Neural cell (in vitro differentiated cells): ENCODE data around the gene TDRD3.
"Not testable (repeated sequence)": the region's sequence is repeated elsewhere in the genome, so short reads cannot be mapped to it uniquely, and the experiment has no call there.

Experiments used
- EP300 ChIP-seq: fragments of 450-650 bp; conservative IDR thresholded peaks from 2 replicates; pipeline ENCODE4 v1.6.1; 2014; ENCODE audit warnings: antibody characterized with exemption, mild to moderate bottlenecking, moderate library complexity; ENCODE audit not compliant: poor library complexity, severe bottlenecking
- POLR2AphosphoS5 ChIP-seq: IDR thresholded peaks from 2 replicates; pipeline ENCODE4 v1.6.1; 2012
- SMC3 ChIP-seq: fragments of 450-650 bp; conservative IDR thresholded peaks from 2 replicates; pipeline ENCODE4 v1.6.1; 2014; ENCODE audit warnings: antibody characterized with exemption, mild to moderate bottlenecking, moderate library complexity; ENCODE audit not compliant: poor library complexity
- TF ChIP-seq, protein P1 (sequence below): fragments of 450-650 bp; IDR thresholded peaks from 2 replicates; pipeline ENCODE4 v1.5.1; 2014; ENCODE audit warnings: antibody characterized with exemption, mild to moderate bottlenecking, moderate library complexity; ENCODE audit not compliant: poor library complexity, severe bottlenecking
- TF ChIP-seq, protein P2 (sequence below): IDR thresholded peaks from 2 replicates; pipeline ENCODE4 v1.6.1; 2012; ENCODE audit warnings: borderline replicate concordance

DNA sequence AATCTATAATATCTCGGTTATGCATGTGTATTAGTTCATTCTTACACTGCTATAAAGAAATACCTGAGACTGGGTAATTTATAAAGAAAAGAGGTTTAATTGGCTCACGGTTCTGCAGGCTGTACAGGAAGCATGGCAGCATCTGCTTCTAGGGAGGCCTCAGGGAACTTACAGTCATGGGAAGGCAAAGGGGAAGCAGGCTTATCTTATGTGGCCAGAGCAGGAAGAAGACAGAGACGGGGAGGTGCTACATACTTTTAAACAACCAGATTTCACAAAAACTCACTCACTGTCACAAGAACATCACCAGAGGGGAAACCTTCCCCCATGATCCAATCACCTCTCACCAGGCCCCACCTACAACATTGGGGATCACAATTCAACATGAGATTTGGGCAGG, 17.7 kb upstream of the TDRD3 start:
- TF ChIP-seq EP300, SMC3, POLR2AphosphoS5: not testable (repeated sequence)
- TF ChIP-seq, protein P1, sequence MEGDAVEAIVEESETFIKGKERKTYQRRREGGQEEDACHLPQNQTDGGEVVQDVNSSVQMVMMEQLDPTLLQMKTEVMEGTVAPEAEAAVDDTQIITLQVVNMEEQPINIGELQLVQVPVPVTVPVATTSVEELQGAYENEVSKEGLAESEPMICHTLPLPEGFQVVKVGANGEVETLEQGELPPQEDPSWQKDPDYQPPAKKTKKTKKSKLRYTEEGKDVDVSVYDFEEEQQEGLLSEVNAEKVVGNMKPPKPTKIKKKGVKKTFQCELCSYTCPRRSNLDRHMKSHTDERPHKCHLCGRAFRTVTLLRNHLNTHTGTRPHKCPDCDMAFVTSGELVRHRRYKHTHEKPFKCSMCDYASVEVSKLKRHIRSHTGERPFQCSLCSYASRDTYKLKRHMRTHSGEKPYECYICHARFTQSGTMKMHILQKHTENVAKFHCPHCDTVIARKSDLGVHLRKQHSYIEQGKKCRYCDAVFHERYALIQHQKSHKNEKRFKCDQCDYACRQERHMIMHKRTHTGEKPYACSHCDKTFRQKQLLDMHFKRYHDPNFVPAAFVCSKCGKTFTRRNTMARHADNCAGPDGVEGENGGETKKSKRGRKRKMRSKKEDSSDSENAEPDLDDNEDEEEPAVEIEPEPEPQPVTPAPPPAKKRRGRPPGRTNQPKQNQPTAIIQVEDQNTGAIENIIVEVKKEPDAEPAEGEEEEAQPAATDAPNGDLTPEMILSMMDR = not testable (repeated sequence)
- TF ChIP-seq, protein P2, sequence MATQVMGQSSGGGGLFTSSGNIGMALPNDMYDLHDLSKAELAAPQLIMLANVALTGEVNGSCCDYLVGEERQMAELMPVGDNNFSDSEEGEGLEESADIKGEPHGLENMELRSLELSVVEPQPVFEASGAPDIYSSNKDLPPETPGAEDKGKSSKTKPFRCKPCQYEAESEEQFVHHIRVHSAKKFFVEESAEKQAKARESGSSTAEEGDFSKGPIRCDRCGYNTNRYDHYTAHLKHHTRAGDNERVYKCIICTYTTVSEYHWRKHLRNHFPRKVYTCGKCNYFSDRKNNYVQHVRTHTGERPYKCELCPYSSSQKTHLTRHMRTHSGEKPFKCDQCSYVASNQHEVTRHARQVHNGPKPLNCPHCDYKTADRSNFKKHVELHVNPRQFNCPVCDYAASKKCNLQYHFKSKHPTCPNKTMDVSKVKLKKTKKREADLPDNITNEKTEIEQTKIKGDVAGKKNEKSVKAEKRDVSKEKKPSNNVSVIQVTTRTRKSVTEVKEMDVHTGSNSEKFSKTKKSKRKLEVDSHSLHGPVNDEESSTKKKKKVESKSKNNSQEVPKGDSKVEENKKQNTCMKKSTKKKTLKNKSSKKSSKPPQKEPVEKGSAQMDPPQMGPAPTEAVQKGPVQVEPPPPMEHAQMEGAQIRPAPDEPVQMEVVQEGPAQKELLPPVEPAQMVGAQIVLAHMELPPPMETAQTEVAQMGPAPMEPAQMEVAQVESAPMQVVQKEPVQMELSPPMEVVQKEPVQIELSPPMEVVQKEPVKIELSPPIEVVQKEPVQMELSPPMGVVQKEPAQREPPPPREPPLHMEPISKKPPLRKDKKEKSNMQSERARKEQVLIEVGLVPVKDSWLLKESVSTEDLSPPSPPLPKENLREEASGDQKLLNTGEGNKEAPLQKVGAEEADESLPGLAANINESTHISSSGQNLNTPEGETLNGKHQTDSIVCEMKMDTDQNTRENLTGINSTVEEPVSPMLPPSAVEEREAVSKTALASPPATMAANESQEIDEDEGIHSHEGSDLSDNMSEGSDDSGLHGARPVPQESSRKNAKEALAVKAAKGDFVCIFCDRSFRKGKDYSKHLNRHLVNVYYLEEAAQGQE = not testable (repeated sequence)
